ENCODE data around the gene FLRT2. TPM values are rescaled to one million over a fixed set of nuclear protein-coding genes. Genes with fewer than 3 reads are reported as not detected.

FLRT2 gene
- polyA plus RNA-seq, 12 donors: 85.7 to 194 (median 111) TPM

DNA sequence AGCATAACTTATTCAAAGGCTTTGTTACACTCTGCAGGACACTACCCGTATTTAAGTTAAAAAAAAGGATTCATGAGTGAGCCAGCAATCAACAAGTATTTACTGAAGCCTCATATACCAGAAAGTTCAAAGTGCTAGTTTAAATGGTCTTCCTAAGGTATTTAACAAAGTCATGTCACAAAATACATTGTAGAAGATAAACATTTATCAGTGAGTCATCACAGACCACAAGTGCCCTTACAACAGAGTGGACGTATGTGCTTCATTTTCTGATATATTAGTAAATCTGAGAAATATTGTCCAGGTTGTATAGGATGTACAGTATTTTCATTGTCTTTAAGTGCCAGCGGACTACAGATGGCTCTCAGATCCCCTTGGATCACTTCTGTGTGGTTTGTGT, 24.2 kb downstream of the FLRT2 start:
- DNase-seq: no peak

DNA sequence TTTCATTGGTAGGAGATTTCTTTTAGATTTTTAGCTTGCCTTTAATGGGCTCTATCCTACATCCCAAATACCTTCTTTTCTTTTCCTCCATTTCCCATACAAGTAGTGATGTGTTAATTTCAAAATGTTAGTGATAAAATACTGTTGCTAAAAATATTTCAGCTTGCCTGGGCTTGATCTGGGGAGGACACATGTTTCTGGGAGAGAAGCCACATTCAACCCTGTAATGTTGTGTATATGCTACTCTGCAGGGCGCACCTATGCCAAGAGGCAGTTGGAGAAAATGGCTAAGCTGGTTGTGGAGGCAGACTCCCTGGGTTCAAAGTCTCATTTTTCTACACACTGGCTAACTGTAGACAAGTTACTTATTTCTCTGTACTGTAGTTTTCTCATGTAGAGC, 26.3 kb downstream of the FLRT2 start:
- DNase-seq: no peak

DNA sequence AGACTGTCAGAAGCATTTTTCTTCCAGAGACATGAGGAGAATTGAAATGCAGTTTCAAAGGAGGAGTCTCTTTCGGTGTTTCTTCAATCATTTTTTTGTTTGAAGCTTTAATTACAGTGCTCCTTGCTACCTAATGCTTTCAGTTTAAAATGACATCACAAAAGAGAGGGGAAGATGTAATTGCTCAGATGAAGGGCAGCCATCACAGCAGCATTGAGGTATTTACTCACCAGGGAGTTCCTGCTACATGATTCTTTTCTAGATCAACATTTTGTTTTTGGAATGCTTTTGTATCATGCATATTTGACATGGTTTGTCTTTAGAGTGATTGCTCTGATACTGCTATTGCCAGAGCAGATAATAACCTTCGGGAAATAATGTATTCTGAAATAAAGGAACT, 28.6 kb downstream of the FLRT2 start:
- no peak for DNase-seq

DNA sequence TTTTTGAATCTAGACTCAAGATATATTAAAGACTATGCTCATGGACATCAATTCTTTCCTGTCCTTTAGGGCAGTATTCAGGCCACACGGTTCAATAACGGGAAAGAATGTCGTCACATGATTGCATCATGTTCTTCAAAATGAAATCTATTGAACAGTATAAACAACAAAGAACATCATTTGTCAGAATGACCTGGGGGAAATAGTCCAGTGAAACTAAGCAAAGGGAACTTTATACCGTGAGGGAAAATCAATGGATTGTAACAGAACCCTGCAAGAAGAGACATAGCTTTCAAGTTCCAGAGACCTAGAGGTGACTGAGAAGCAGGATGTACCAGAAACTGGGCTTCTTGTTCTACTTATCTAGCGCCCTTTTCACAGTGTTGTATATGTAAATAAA, 32.7 kb downstream of the FLRT2 start:
- DNase-seq: no peak

DNA sequence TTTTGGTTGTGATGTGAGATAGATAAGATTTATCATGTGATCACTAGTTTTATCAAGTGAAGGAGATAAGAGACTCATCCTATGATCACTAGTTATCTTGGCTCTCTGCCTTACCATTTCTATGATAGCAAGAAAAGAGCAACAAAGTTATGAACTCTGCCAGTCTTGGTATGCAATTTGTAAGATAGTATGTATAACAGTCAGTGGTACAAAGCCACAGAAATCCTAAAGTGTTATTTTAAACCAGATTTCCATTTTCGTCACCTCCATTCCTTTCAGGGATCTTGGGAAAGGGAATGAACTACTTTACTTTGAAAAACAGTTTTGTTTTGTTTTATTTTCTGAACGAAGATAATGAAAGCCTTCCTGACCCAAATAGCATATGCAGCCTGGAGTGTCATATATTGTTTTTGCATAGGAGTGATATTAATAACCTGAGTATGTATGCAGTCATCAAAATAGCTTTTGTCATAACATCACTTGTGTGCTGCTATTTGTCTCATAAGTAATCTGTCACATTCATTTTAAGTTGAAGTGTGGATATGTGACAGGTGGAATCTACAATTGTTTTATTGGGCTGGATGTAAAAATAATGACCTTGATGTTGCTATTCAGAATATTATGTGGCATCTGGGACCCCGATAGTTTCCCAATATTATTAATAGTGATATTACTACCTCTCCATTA, 35.0 kb downstream of the FLRT2 start:
- DNase-seq: no peak

DNA sequence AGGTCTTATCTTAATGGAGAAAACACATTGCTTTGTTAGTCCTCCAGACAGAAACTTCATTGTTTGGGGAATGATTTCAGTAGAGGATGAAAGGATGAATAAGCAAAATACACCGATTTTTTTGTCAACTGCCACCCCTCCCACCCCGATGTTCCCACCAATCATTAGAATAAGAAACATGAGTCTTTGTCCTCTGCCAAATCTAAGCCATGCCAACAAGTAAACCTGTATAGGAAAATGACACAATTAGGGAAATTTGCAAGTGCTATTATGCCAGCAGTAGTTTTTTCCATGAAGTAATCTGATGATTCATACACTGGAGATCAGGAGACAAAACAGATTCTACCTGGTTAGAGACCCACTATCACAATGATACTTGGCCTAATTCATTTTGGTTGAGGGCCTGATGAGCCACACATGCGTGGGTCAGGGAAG, 35.9 kb downstream of the FLRT2 start:
- peak; percentile 12 for DNase-seq

DNA sequence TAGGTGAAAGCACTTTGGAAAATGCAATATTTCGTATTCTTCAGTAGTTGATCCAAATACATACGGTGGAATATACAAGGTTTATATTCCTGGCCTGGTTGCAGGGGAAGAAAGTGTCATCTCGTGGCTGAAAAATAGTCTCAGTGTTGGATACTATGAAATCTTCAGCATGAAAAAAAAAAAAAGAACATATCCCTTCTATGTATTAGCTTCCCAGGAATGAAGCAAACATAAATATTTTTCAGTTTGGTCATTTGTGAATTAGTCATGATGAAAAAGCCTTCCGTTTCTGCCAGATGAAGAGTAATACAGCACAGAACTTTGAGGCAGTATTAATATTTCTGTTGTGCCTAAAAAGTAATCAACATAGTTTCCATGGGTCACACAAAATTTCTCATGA, 36.7 kb downstream of the FLRT2 start:
- no peak for DNase-seq

DNA sequence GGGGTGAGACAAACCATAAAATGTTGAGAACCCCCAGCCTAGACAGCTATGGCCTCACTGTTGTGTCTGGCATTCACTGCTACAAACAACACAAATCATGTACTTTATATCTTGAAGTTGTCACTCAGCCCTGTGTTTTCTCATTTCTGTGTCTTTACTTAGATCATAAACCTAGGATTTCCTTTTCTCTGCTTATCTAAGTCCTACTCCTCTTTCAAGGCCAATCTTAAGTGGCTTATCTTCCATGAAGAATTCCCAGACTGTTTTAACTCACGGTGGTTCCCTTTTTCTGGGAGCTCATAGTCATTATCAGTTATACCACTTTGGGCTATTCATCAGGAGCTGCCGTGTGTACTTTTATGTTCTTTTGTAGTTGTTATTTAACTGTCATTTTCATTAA, 42.1 kb downstream of the FLRT2 start:
- no peak for DNase-seq

DNA sequence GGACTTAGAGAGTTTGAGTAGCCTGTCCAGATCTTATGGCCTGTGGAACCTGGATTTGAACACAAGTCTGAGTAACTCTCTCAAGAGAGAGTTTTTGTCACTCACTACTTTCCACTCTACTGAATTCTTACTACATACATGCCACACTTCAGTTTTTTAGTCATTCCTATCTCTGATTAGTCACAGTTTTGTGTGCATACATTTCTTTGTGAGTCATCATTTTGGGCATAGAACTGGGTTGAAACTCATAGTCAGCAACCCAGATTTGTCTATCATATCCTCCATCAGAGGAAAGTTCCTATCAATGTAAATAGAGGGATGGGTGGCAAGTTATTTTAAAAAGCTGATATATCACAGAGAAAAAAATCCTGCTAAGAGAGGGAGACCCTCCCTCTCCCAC, 42.9 kb downstream of the FLRT2 start:
- no peak for DNase-seq

DNA sequence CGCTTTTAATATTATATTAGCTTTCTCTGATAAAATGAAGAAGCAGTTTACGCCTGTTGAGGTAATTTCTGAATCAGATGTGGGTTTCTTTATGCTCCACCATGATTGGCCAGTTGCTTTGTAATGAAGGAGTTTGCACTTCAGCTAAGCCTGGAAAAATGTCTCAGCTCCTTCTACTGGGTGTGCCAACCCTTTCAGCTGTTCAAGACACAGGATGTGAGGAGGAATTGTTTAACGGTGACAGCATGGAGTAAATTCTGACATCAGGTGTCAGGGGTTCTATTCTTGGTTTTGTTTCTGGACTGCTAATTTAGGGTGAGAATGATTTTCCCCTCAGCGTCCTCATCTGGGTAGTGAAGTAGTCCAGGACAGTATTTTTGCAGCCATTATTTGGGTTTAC, 43.5 kb downstream of the FLRT2 start:
- DNase-seq: no peak

DNA sequence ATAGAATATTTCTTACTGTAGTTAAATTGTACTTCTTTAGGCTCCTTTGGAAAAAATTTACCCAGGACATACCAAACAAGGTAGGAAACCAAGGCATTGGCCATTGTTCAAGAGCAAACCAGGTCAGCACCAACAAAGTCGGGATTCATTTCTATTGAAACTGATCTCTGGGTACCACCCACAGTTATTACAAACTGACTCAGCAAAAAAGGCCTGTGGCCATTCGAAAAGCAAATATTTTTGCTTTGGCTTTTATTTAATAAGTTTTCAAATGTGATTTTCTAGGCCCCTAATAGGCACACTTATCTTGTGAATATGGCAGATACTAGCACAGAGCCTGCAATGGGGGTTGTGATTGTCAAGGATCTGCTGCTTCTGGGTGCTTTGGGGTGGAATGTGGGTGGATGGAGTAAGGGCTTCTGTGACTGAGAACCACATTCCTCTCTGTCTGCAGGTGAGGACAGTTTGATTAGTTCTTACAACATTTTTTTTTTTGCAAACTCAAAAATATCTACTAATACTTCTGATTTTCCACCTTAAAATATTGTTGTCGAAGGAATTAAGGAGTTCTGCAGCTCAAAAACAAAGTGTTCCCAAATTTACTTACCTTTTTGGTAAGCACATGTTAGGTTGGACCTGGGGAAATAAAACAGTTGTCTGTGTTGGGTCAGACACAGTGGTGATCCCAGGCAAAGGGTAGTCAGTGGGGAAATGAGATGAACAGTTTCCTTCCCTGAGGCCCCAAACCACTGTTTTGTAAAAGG, 45.1 kb downstream of the FLRT2 start:
- DNase-seq: no peak

DNA sequence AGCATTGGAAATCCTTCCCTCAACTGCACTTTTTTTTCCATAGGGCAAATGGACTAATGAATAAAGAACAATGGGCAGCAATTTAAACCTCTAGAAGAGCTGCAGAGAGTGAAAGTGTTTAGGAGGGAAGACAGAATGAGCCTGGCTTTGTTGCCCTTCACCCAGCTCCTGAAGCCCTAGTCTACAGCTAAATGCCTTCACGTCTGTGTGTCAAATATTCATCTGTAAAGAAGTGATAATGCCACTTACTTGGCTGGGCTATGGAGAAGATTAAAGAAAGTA, 45.6 kb downstream of the FLRT2 start:
- no peak for DNase-seq

DNA sequence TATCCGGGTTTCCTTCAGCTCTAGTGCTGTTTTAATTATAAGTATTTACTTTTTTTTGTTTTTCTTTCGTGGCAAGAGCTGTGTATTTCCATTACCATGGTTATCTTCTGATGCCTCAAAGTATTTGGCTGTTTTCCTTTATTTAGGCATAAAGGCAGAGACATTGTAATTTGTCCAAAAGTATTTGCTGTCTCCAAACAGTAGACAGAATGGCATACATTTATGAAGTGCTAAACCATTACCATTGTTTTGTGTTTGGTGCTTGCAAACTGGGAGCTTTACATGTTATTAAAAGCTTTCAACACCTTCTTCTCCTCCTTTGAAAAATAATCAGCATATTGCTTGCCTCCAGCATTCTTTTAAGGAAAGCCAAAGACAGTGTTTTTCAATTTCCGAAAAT, 46.3 kb downstream of the FLRT2 start:
- no peak for DNase-seq

DNA sequence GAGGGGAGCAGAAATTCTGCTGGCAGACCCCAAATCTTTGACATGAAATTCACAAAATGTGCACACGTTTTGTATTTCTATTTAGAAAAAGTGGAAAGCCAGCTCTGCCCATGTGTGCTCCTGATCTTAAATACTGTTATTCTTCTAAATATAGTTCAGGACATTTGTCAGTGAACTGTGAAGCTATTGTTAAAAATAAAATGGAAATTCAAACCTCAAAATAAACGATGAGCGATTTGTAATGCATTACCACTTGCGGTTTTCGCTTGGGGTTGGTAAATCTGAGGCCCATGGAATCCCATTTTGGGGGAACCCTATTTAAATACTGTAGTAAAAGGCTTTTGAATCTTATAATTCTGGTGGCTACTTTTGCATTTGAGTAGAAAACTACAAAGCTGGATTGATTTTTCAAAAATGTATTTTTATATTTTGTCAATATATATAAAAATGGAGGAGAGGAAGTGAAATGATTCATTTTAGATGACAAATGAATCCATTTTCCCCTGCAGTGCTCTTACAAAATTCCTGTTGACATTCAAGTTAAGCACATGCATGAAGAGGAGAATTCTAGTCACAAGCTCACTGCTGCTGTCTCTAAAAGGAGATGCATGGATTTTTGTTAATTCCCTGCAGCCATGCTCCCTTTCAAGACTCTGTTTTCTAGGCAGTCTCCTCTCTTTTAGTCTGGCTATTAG, 47.1 kb downstream of the FLRT2 start:
- no peak for DNase-seq

DNA sequence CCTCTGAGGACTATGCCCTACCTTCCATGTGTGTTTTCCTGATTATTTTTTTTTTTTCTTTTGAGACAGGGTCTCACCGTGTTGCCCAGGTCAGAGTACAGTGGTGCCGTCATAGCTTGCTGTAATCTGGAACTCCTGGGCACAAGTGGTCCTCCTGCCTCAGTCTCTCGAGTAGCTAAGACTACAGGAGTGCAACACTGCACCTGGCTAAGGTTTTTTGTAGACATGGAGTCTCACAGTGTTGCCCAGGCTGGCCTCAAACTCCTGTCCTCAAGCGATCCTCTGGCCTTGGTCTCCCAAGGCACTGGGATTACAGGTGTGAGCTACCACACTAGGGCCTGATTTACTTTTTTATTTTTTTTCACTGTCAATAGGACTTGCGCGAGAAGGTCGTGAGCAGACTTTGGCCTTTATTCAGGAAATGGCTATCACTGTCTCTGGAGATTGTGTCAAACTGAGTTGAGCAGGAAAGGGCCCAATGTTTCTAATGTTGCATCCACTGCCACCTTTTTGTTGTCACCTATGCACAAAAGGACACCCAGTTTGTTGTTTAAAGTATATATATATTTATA, 47.7 kb downstream of the FLRT2 start:
- DNase-seq: no peak

DNA sequence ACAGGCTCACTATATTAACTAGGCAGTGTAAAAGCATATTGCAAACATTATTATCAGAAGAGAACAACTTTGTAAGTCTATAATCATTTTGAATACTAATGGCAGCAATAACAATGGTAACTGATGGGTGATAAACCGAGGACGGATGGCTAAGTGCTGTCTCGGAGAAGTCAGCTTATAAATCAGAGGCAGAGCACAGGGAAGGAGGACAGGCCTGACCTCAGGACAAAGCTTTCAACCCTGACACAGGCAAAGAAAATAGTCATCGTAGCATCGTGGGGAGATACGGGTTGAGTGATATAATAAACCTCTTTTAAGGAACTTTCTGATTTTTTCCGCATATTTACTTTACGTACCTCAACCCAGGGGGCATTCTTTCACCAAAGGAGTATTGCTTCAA, 48.4 kb downstream of the FLRT2 start:
- no peak for DNase-seq

DNA sequence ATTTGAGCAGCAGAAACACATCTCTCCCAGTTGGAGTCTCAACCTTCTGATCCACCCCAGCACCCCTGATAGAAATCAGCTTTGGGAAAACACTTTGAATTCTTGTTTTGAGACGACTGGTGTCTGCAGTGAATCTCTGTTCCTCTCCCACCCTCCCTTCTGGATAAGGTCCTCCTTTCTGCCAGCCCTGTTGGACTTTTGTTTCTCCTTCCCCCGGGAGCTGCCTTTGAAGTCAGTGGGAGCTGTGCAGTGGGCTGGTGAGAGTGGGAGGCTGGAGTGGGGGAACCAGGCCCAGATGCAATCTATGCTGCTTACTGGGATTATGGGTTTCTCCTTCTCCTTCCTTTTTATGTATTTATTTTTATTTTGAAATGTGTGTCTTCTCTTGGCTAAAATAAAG, 49.0 kb downstream of the FLRT2 start:
- DNase-seq: no peak

DNA sequence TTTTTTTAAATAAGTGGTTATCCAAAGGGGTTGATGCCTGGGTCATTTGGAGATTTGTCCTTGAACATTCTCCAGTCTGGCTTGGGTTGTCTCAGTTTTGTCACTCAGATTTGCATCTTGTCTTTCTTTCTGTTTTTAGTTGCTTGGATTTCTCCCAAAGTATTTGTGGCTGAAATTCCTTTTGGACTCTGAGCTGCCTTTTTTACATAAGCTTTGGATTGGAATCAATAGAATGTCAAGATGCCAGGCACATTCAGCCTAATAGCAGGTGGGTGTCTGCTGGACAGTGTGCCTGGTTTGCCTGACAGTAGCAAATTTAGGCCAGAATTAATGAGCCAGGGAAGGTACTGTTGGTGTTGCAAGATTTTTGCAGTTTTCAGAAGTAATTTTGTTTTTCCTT, 50.0 kb downstream of the FLRT2 start:
- DNase-seq: no peak

DNA sequence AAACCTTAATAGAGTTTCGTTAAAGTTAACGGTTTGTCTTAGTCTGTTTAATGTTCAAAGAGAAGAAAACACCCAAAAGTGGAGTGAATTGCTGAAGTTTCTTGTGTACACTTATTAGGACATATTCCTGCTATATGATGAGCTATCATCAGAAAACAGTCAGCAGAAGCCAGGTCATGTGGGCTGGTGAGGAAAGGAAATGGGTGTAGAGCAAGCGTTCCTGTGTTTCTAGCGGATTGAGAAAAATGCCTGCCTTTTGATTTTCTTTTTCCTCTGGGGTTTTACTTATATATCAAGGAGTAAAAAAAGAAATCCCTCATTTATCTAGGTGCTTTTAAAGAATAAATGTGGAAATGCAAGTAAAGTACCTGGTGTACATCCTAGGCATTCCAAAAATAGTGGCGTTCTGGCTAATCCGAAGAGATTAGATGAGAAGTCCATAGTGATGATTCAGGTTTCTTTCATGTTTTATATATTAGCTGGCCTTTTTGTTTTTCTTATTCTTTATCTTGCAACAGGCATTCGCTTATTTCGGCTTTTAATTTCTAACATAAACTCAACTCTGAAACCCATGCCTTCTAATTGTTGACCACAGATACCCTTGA, 50.7 kb downstream of the FLRT2 start:
- DNase-seq: no peak

DNA sequence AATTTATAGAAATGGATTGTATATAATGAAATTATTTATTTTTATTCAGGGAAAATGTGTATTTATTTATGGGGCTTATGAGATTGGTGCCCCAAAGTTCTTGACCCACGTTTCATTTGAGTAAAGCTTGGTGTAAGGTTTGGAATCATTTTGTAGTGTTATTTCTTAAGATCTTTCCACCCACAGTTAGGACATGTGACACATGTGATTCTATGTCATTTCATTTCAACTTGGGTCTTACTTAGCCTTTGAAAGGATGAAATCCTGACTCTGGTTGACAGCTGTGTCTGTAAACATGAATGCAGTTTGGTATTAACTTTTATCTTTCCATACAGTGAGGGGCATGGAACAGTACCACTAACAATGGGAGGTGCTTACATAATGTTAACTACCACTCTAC, 51.7 kb downstream of the FLRT2 start:
- DNase-seq: no peak

DNA sequence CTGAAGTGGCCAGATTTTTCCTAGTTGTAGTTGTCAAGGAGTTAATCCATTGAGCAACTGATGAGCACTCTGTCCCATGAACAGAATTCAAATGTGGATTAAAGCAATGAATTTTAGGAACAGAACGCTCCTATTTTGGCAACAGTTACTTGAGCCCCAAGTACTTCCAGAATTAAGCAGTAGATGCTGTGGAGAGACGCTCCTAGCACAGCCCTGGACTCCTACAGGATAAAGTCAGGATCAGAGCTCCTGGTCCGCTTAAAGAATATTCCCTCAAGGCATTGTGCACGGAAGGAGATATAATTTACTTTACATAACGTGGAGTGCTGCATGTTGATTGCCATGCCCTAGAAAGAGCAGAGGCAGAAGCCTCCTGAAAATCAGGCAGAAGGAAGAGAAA, 53.4 kb downstream of the FLRT2 start:
- DNase-seq: no peak

DNA sequence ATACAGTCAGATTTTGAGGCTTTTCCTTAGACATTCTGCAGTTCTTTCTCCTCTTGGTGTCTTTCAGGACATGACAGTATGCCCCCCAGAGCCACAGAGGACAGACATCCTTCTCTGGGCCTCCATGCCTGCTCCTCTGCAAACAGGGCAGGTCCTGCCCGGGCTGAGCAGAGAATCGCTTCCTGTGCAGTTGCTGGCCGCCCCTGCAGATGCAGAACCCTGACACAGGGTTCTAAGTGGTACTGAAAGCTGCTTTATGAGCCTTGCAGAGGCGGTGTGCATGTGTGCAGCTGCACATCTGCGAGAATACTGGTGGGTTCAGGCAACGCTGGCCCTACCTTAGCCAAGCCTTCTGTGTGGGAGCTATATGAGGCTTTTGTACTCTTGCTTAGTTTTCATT, 54.5 kb downstream of the FLRT2 start:
- no peak for DNase-seq

Data from muscle of arm (tissue), 12 donors.